SK-N-SH (cell line): ENCODE measurements around the gene PXDC1. TPM values are rescaled to one million over a fixed set of nuclear protein-coding genes. Genes with fewer than 3 reads are reported as not detected.

Experiments used
- CTCF ChIA-PET: fragments of 300-600, 350-600 bp; formaldehyde crosslinking; extraction: SDS; loops from one replicate; lab custom pipeline; 2021; lab: Yijun Ruan, JAX
- POLR2A ChIA-PET: fragments of 350-600 bp; sonication (Branson Sonifier 250); formaldehyde crosslinking; extraction: SDS; loops from one replicate; lab custom pipeline; 2020; ENCODE audit warnings: antibody characterized with exemption, inconsistent platforms; lab: Yijun Ruan, JAX
- DNase-seq: peaks from one replicate; pipeline ENCODE4 v3.0.0; 2012
- H2AFZ ChIP-seq: fragments of 200-600 bp; sonication (generic); 2 replicates; pipeline ENCODE4 v1.8.1; 2016; ENCODE audit warnings: antibody characterized with exemption, mild to moderate bottlenecking, low read depth
- H3F3A ChIP-seq: fragments of 200-600 bp; sonication (generic); replicated peaks from 2 replicates; pipeline ENCODE3; 2016; ENCODE audit warnings: antibody characterized with exemption, mild to moderate bottlenecking; ENCODE audit not compliant: insufficient read depth
- H3K27ac ChIP-seq, 2 experiments: fragments of 200-500 bp in 1 of 2; fragments of 200-600 bp in 1 of 2; sonication (Bioruptor generic) in 1 of 2; sonication (generic), shearing (Covaris generic) in 1 of 2; 2 replicates each; pipeline versions ENCODE4 v1.5.1 to v1.6.1; 2014 to 2016; ENCODE audit warnings: low read depth in 2 of 2, inconsistent platforms in 1 of 2, low read length in 1 of 2, mild to moderate bottlenecking in 1 of 2, mixed read lengths in 1 of 2
- H3K27me3 ChIP-seq: fragments of 200-600 bp; sonication (generic), shearing (Covaris generic); 2 replicates; pipeline ENCODE4 v1.6.1; 2016; ENCODE audit warnings: mixed run types; ENCODE audit not compliant: insufficient read depth
- H3K36me3 ChIP-seq, 2 experiments: fragments of 200-500 bp in 1 of 2; fragments of 200-600 bp in 1 of 2; sonication (Bioruptor generic) in 1 of 2; sonication (generic) in 1 of 2; replicated peaks in 1 of 2; 2 replicates each; pipeline versions ENCODE3 to v1.5.1; 2014 to 2016; ENCODE audit warnings: low read length in 1 of 2, mild to moderate bottlenecking in 1 of 2; ENCODE audit not compliant: insufficient read depth in 2 of 2, control insufficient read depth in 1 of 2
- H3K4me1 ChIP-seq, 2 experiments: fragments of 200-500 bp in 1 of 2; fragments of 200-600 bp in 1 of 2; sonication (Bioruptor generic) in 1 of 2; sonication (generic), shearing (Covaris generic) in 1 of 2; 2 replicates each; pipeline versions ENCODE4 v1.5.1 to v1.6.1; 2014 to 2016; ENCODE audit warnings: low read depth in 1 of 2, low read length in 1 of 2, mixed run types in 1 of 2; ENCODE audit not compliant: insufficient read depth in 2 of 2, control insufficient read depth in 1 of 2
- H3K4me2 ChIP-seq: fragments of 200-600 bp; sonication (generic), shearing (Covaris generic); 2 replicates; pipeline ENCODE4 v1.6.1; 2017; ENCODE audit warnings: mixed run types
- H3K4me3 ChIP-seq, 2 experiments: fragments of 200-500 bp in 1 of 2; fragments of 200-600 bp in 1 of 2; sonication (Bioruptor generic) in 1 of 2; sonication (generic), shearing (Covaris generic) in 1 of 2; 2 replicates each; pipeline versions ENCODE4 v1.5.1 to v1.8.1; 2014 to 2016; ENCODE audit warnings: low read depth in 2 of 2, inconsistent platforms in 1 of 2, low read length in 1 of 2, mild to moderate bottlenecking in 1 of 2, mixed read lengths in 1 of 2, moderate library complexity in 1 of 2
- H3K79me2 ChIP-seq: fragments of 200-600 bp; sonication (generic); 2 replicates; pipeline ENCODE4 v1.8.1; 2017; ENCODE audit warnings: mild to moderate bottlenecking; ENCODE audit not compliant: insufficient read depth
- H3K9ac ChIP-seq: fragments of 200-600 bp; sonication (generic); 2 replicates; pipeline ENCODE4 v1.6.1; 2017; ENCODE audit warnings: mixed run types
- H3K9me2 ChIP-seq: fragments of 200-600 bp; sonication (generic); 2 replicates; pipeline ENCODE4 v1.6.1; 2017; ENCODE audit warnings: mixed run types
- H3K9me3 ChIP-seq: fragments of 200-600 bp; sonication (generic); 2 replicates; pipeline ENCODE4 v1.6.1; 2017; ENCODE audit warnings: mixed run types, mild to moderate bottlenecking, moderate library complexity
- H4K20me1 ChIP-seq: fragments of 200-600 bp; sonication (generic); 2 replicates; pipeline ENCODE4 v1.6.1; 2017; ENCODE audit warnings: mild to moderate bottlenecking, mixed run types; ENCODE audit not compliant: insufficient read depth
- ELF1 ChIP-seq: IDR thresholded peaks from 2 replicates; pipeline ENCODE4 v1.4.0; 2012
- EZH2phosphoT487 ChIP-seq: fragments of 200-600 bp; sonication (generic); IDR thresholded peaks from 2 replicates; pipeline ENCODE4 v1.6.1; 2017; ENCODE audit warnings: low read depth, mixed run types, mild to moderate bottlenecking, antibody characterized with exemption, moderate library complexity, borderline replicate concordance
- FOSL2 ChIP-seq: IDR thresholded peaks from 2 replicates; pipeline ENCODE4 v1.4.0; 2012; ENCODE audit warnings: low read depth, mild to moderate bottlenecking, moderate library complexity, borderline replicate concordance
- FOXM1 ChIP-seq: IDR thresholded peaks from 2 replicates; pipeline ENCODE4 v1.4.0; 2012; ENCODE audit warnings: low read depth, mild to moderate bottlenecking
- GATA2 ChIP-seq: sonication (generic); formaldehyde crosslinking; IDR thresholded peaks from 2 replicates; pipeline ENCODE4 v1.5.0; 2020; ENCODE audit warnings: mild to moderate bottlenecking, missing genetic modification reagents
- JUND ChIP-seq: IDR thresholded peaks from 2 replicates; pipeline ENCODE4 v1.4.0; 2012
- MXI1 ChIP-seq: IDR thresholded peaks from 2 replicates; pipeline ENCODE4 v1.6.1; 2012; ENCODE audit warnings: mild to moderate bottlenecking, low read depth, low read length, improper control_type of control experiment
- NRF1 ChIP-seq: IDR thresholded peaks from 2 replicates; pipeline ENCODE4 v1.6.1; 2012; ENCODE audit warnings: low read depth, mild to moderate bottlenecking, low read length
- POLR2AphosphoS5 ChIP-seq: IDR thresholded peaks from 2 replicates; pipeline ENCODE4 v1.6.1; 2012; ENCODE audit warnings: low read depth, low read length
- RCOR1 ChIP-seq: fragments of 150-350 bp; IDR thresholded peaks from 2 replicates; pipeline ENCODE4 v1.6.1; 2017; ENCODE audit warnings: antibody characterized with exemption, low read length
- RFX5 ChIP-seq: IDR thresholded peaks from 2 replicates; pipeline ENCODE4 v1.6.1; 2012; ENCODE audit warnings: mild to moderate bottlenecking, improper control_type of control experiment, low read length
- SMC3 ChIP-seq: IDR thresholded peaks from 2 replicates; pipeline ENCODE4 v1.6.1; 2012; ENCODE audit warnings: low read depth, low read length, improper control_type of control experiment
- WGBS: methylation state at CpG from one replicate; pipeline ENCODE4 v1.1.6; 2017; ENCODE audit warnings: low lambda C conversion rate; 5-methylcytosine and 5-hydroxymethylcytosine counted together
- polyA plus RNA-seq, 3 experiments: library from polyadenylated mRNA; depleted of rRNA; stranded (reverse); fragments of >200 nt; gene quantifications; 2 replicates each; pipeline ENCODE4 v1.2.3, GENCODE V29; 2012
- TF ChIP-seq, protein P1 (sequence below): IDR thresholded peaks from 2 replicates; pipeline ENCODE4; 2012
- TF ChIP-seq, protein P2 (sequence below): IDR thresholded peaks from 2 replicates; pipeline ENCODE4 v1.6.1; 2012; ENCODE audit warnings: mild to moderate bottlenecking, low read depth, low read length, moderate library complexity

Gene PXDC1
- polyA plus RNA-seq, 1 of the 3 experiments (the other 2 are of a cell fraction), result 14.1 TPM

DNA sequence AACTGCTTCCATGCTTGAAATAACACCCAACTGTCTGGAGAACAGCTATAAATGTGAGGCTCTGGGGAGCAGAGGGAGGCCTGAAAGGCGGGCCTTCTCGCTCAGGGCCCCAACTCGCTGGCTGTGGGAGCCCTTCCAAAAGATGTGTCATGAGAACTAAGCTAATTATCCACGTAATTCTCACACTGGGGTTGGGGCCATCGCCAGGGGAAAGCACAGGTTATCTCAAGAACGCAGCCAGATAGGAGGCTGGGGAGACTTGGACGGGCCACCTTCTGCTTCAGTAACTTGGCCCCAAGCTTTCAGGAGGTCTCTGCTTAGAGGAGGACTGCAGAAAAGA lies 1.6 kb downstream of the PXDC1 start:
- no peak for TF ChIP-seq MXI1
- TF ChIP-seq, protein P1, sequence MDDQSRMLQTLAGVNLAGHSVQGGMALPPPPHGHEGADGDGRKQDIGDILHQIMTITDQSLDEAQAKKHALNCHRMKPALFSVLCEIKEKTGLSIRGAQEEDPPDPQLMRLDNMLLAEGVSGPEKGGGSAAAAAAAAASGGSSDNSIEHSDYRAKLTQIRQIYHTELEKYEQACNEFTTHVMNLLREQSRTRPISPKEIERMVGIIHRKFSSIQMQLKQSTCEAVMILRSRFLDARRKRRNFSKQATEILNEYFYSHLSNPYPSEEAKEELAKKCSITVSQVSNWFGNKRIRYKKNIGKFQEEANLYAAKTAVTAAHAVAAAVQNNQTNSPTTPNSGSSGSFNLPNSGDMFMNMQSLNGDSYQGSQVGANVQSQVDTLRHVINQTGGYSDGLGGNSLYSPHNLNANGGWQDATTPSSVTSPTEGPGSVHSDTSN, result no peak
- TF ChIP-seq SMC3, result no peak
- CTCF ChIA-PET, result interaction anchor here (0.7 to 3.3 kb wide), 17 partner anchors 9 to 470 kb away, joined by 3 to 44 read pairs (median 6); partner anchors contain the start of gene FAM50B

DNA sequence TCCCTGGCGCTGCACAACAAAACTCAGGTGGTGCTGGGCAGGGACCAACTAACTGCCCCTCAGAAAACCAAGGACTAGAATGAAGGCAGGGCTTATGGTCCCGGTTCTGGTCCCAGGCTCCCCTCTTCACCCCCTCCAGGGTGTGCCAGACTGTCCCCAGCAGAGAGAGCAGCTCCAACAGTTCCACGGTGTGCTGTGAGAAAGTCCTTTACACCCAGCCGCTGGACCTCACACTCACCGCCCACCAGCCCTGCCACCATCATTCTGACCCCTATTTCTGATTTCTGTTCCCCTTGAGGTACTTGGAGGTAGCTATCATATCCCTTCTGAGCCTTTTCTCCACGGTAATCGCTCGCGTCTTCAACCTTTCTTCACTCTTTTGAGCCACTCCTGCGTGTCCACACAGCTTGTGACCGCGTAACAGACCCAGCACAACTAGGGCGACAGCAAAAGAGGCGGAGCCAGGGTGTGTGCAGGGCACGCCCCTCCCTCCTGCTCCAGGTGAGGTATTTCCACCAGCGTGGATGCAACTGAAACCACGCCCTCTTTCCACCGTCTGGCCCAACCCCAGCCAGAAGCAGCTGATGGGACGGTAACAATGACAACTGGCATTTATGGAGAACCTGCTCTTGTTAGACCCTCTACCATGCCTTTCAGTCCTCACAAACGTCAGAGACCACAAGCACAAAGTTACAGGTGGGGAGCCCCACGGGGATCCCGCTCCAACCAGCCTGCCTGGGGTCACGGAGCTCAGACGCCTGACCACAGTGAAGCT lies 2.3 kb downstream of the PXDC1 start:
- H3K79me2 ChIP-seq, result peaks cover 83% of the 10 kb centered on the region
- H3K36me3 ChIP-seq, result peaks cover 6 to 15% of the 10 kb centered on the region in 2 experiments
- WGBS, result 83% methylated on average over 19 of the region's 24 CpGs
- H2AFZ ChIP-seq, result no peak overlapping the region
- peaks cover 36% of the 10 kb centered on the region for H3F3A ChIP-seq
- peaks cover 59% of the 10 kb centered on the region for H4K20me1 ChIP-seq
- TF ChIP-seq POLR2AphosphoS5 (no peak), FOXM1 (no peak), FOSL2 (no peak), JUND (no peak), NRF1 (no peak), EZH2phosphoT487 (no peak), RCOR1 (no peak), ELF1 (no peak), RFX5 (no peak), GATA2 (CRISPR knock-in tag) (no peak)
- TF ChIP-seq, protein P2, sequence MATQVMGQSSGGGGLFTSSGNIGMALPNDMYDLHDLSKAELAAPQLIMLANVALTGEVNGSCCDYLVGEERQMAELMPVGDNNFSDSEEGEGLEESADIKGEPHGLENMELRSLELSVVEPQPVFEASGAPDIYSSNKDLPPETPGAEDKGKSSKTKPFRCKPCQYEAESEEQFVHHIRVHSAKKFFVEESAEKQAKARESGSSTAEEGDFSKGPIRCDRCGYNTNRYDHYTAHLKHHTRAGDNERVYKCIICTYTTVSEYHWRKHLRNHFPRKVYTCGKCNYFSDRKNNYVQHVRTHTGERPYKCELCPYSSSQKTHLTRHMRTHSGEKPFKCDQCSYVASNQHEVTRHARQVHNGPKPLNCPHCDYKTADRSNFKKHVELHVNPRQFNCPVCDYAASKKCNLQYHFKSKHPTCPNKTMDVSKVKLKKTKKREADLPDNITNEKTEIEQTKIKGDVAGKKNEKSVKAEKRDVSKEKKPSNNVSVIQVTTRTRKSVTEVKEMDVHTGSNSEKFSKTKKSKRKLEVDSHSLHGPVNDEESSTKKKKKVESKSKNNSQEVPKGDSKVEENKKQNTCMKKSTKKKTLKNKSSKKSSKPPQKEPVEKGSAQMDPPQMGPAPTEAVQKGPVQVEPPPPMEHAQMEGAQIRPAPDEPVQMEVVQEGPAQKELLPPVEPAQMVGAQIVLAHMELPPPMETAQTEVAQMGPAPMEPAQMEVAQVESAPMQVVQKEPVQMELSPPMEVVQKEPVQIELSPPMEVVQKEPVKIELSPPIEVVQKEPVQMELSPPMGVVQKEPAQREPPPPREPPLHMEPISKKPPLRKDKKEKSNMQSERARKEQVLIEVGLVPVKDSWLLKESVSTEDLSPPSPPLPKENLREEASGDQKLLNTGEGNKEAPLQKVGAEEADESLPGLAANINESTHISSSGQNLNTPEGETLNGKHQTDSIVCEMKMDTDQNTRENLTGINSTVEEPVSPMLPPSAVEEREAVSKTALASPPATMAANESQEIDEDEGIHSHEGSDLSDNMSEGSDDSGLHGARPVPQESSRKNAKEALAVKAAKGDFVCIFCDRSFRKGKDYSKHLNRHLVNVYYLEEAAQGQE, result no peak
- ChIA-PET POLR2A (no interaction called here), CTCF (interaction anchor here (0.6 to 8.5 kb wide), 46 partner anchors 9 to 469 kb away, joined by 3 to 88 read pairs (median 4); partner anchors contain the start of gene FAM50B)
- H3K9ac ChIP-seq, result peak overlapping the region; percentile 96
- no peaks in the 10 kb centered on the region for H3K9me2 ChIP-seq
- H3K9me3 ChIP-seq, result no peaks in the 10 kb centered on the region
- H3K27ac ChIP-seq, result peak overlapping the region in 1 of 2 experiments; percentile 89; a peak in 3 of 4 replicates
- peak overlapping the region; percentile 69 to 70; a peak in 3 of 4 replicates for H3K4me3 ChIP-seq
- H3K4me2 ChIP-seq, result peak overlapping the region; percentile 99
- H3K27me3 ChIP-seq, result no peaks in the 10 kb centered on the region
- no peak for DNase-seq
- H3K4me1 ChIP-seq, result peaks cover 14 to 15% of the 10 kb centered on the region in 2 experiments; a peak in 3 of 4 replicates

More for the DNA sequence above, 1.6 kb downstream of the PXDC1 start:
- Histone ChIP-seq H3K79me2 (peaks cover 76% of the 10 kb centered on the region), H3K9ac (peak overlapping the region; percentile 96), H3K4me1 (peaks cover 12 to 14% of the 10 kb centered on the region in 2 experiments; a peak in 3 of 4 replicates), H3K27ac (peak overlapping the region; percentile 25 to 89; a peak in 3 of 4 replicates), H2AFZ (no peak overlapping the region), H3K4me2 (peak overlapping the region; percentile 99), H3F3A (peaks cover 32% of the 10 kb centered on the region), H4K20me1 (peaks cover 52% of the 10 kb centered on the region), H3K9me3 (no peaks in the 10 kb centered on the region), H3K9me2 (no peaks in the 10 kb centered on the region), H3K27me3 (no peaks in the 10 kb centered on the region), H3K36me3 (peaks cover 6 to 13% of the 10 kb centered on the region in 2 experiments), H3K4me3 (peak overlapping the region; percentile 69 to 70; a peak in 3 of 4 replicates)
- no peak for DNase-seq
- 8% methylated on average over 7 of the region's 7 CpGs for WGBS
- POLR2A ChIA-PET, result no interaction called here
